ENCODE data around the gene TFCP2L1.

TFCP2L1 gene

DNA sequence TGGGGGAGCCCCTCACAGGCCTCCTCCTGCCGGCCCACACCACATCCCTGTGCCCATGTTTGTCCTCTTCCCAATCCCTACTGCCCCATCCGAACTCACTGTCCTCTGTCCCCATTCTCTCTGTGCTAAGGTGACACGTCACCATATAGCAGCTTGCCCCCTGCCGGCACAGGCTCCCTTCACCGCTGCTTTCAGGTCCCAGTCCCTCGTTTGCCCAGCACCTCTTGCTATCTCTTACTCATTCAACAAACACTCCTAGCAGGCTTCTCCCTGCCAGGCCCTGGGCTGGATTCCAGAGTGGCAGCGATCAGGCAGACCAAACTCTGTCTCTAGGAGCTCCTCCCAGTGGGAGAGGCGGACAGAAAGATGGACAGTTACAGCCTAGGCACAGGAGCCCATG, 74.3 kb downstream of the TFCP2L1 start:
- H3K4me2 ChIP-seq (ENCODE audit: low read length), result no peak overlapping the region
- H3K4me3 ChIP-seq (ENCODE audit: low read depth, low read length, poor library complexity, severe bottlenecking), result no peak overlapping the region
- H4K20me1 ChIP-seq (ENCODE audit: insufficient read depth, low read length), result no peaks in the 10 kb centered on the region
- H3K9ac ChIP-seq (ENCODE audit: low read length), result no peak overlapping the region
- H3K4me1 ChIP-seq (ENCODE audit: insufficient read depth, low read length, severe bottlenecking), result no peaks in the 10 kb centered on the region
- no peaks in the 10 kb centered on the region for H3K36me3 ChIP-seq (ENCODE audit: insufficient read depth, low read length)
- no peak overlapping the region for H2AFZ ChIP-seq (ENCODE audit: low read length)
- 0 out of 2 replicates have a peak, but pooled peaks cover 4% of the 10 kb centered on the region for H3K27me3 ChIP-seq (ENCODE audit: insufficient read depth, low read length)
- TF ChIP-seq EZH2 (IDR thresholded peaks at IDR 0.05; ENCODE audit: borderline replicate concordance, low read length), result no peak
- TF ChIP-seq CTCF (IDR thresholded peaks at IDR 0.05; ENCODE audit: low read length), result no peak
- H3K79me2 ChIP-seq (ENCODE audit: insufficient read depth, low read length), result no peaks in the 10 kb centered on the region
- H3F3A ChIP-seq (ENCODE audit: insufficient read depth, low read length), result no peaks in the 10 kb centered on the region
- H3K27ac ChIP-seq (ENCODE audit: low read depth, low read length, poor library complexity, severe bottlenecking), result no peak overlapping the region
- no peaks in the 10 kb centered on the region for H3K9me2 ChIP-seq (ENCODE audit: low read depth, low read length)
- no peaks in the 10 kb centered on the region for H3K9me3 ChIP-seq (ENCODE audit: low read length)

DNA sequence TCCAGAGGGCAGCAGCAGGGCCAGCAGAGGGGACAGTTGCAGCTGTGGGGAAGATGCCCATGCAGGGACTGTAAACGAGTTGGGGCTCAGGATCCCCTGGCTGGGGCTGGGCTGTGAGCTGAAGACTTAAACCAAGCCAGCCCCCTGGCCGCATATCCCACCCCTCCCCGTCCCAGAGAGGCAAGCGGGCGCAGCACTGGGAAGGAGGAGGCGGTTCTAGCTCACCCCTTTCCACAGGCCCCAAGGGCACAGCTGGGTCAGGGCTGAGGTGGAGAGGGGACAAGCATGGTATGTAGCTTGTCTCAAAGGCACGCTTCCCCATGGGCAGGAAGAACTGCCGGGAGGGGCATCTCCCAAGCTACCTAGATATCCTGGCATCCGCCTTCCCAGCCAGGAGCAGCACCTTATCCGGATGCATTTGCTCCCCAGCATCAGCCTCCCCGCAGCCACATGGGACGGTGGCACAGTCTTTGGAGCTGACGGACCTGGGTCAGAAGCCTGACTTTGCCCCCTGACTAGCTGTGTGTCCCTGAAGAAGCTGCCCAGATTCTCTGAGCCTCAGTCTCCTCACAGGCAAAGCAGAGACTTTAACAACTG, 75.9 kb downstream of the TFCP2L1 start:
- no peaks in the 10 kb centered on the region for H3K79me2 ChIP-seq (ENCODE audit: insufficient read depth, low read length)
- H3K4me2 ChIP-seq (ENCODE audit: low read length), result no peak overlapping the region
- H3K36me3 ChIP-seq (ENCODE audit: insufficient read depth, low read length), result no peaks in the 10 kb centered on the region
- H3K4me1 ChIP-seq (ENCODE audit: insufficient read depth, low read length, severe bottlenecking), result no peaks in the 10 kb centered on the region
- no peaks in the 10 kb centered on the region for H3F3A ChIP-seq (ENCODE audit: insufficient read depth, low read length)
- no peaks in the 10 kb centered on the region for H4K20me1 ChIP-seq (ENCODE audit: insufficient read depth, low read length)
- H3K9ac ChIP-seq (ENCODE audit: low read length), result no peak overlapping the region
- no peaks in the 10 kb centered on the region for H3K9me2 ChIP-seq (ENCODE audit: low read depth, low read length)
- H3K9me3 ChIP-seq (ENCODE audit: low read length), result no peaks in the 10 kb centered on the region
- H3K27ac ChIP-seq (ENCODE audit: low read depth, low read length, poor library complexity, severe bottlenecking), result no peak overlapping the region
- no peak overlapping the region for H3K4me3 ChIP-seq (ENCODE audit: low read depth, low read length, poor library complexity, severe bottlenecking)
- no peak overlapping the region for H2AFZ ChIP-seq (ENCODE audit: low read length)
- TF ChIP-seq CTCF (IDR thresholded peaks at IDR 0.05; ENCODE audit: low read length) (no peak), EZH2 (IDR thresholded peaks at IDR 0.05; ENCODE audit: borderline replicate concordance, low read length) (no peak)
- H3K27me3 ChIP-seq (ENCODE audit: insufficient read depth, low read length), result 0 out of 2 replicates have a peak, but pooled peaks cover 3% of the 10 kb centered on the region

- H3K9ac ChIP-seq (ENCODE audit: low read length), result no peak overlapping the region
- no peak overlapping the region for H3K27ac ChIP-seq (ENCODE audit: low read depth, low read length, poor library complexity, severe bottlenecking)
- no peak overlapping the region for H2AFZ ChIP-seq (ENCODE audit: low read length)
- no peaks in the 10 kb centered on the region for H3K36me3 ChIP-seq (ENCODE audit: insufficient read depth, low read length)
- H3F3A ChIP-seq (ENCODE audit: insufficient read depth, low read length), result no peaks in the 10 kb centered on the region
- TF ChIP-seq CTCF (IDR thresholded peaks at IDR 0.05; ENCODE audit: low read length), result no peak
- TF ChIP-seq EZH2 (IDR thresholded peaks at IDR 0.05; ENCODE audit: borderline replicate concordance, low read length), result no peak
- H4K20me1 ChIP-seq (ENCODE audit: insufficient read depth, low read length), result no peaks in the 10 kb centered on the region
- no peaks in the 10 kb centered on the region for H3K27me3 ChIP-seq (ENCODE audit: insufficient read depth, low read length)
- H3K79me2 ChIP-seq (ENCODE audit: insufficient read depth, low read length), result no peaks in the 10 kb centered on the region
- no peaks in the 10 kb centered on the region for H3K4me1 ChIP-seq (ENCODE audit: insufficient read depth, low read length, severe bottlenecking)
- H3K9me3 ChIP-seq (ENCODE audit: low read length), result no peaks in the 10 kb centered on the region
- H3K9me2 ChIP-seq (ENCODE audit: low read depth, low read length), result no peaks in the 10 kb centered on the region
- no peak overlapping the region for H3K4me3 ChIP-seq (ENCODE audit: low read depth, low read length, poor library complexity, severe bottlenecking)
- no peak overlapping the region for H3K4me2 ChIP-seq (ENCODE audit: low read length)
Measured at GRCh38 chr2:121207494-121207893, 77.5 kb downstream of the TFCP2L1 start.

Data from OCI-LY1 (cell line).